Skeletal muscle cell (primary cell): ENCODE data around the gene TTLL9.
"Not testable (repeated sequence)": the region's sequence is repeated elsewhere in the genome, so short reads cannot be mapped to it uniquely, and the experiment has no call there.

Source experiments
- DNase-seq: peaks from one replicate; pipeline ENCODE4 v3.0.0-alpha.2; 2010; ENCODE audit warnings: low read depth
- H3K4me3 ChIP-seq: 2 replicates; pipeline ENCODE4 v1.5.1; 2011; ENCODE audit warnings: low read depth, mild to moderate bottlenecking, control low read depth, low read length, moderate library complexity

Gene TTLL9

DNA sequence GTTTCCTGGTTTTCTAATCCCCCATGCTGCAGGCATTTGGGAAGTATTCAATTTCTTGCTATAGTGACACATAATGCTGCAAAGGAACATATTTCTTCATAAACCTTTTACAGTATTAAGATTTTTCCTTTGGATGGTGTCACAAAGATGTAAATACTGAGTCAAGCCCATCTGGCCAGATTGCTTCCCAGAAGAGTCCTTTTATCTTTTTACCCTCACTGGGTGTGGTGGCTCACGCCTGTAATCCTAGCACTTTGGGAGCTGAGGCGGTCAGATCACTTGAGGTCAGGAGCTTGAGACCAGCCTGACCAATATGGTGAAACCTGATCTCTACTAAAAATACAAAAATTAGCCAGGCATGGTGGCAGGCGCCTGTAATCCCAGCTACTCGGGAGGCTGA lies 59.2 kb downstream of the TTLL9 start:
- not testable (repeated sequence) for H3K4me3 ChIP-seq, DNase-seq

DNA sequence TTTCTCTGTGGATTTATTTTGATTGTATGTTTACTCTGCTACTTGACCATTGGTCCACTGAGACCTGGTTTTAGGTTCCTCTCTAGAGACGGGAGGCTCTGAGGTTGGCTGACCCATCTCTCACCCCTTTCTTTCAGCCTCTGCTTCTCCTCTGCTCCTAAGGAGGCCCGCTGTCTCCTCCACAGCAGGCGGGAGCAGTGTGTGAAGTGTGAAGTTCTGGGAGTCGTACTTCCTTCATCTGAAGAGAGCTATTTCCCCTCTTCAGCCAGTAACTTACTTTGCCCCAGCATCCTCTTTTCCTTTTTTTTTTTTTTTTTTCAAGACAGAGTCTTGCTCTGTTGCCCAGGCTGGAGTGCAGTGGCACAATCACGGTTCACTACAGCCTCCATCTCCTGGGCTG lies 60.3 kb downstream of the TTLL9 start:
- DNase-seq, result no peak
- H3K4me3 ChIP-seq, result no peak overlapping the region

DNA sequence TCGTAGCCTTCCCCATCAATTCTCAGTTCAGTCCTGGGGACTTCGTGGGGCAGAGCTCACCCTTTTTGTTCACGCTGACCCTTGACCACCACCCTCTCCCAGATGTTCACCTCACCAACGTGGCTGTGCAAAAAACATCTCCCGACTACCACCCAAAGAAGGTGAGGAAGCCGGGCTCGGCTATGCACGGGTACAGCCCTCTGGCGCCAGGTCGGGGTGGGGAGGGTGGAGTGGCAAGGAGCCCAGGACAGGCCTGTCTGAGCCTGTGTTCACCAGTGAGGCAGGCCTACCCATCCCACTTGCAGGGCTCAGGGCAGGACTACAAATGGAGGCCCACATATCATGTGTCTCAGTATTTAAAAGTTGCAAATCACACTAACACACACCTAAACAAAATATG lies 63.3 kb downstream of the TTLL9 start:
- no peak for DNase-seq
- no peak overlapping the region for H3K4me3 ChIP-seq

DNA sequence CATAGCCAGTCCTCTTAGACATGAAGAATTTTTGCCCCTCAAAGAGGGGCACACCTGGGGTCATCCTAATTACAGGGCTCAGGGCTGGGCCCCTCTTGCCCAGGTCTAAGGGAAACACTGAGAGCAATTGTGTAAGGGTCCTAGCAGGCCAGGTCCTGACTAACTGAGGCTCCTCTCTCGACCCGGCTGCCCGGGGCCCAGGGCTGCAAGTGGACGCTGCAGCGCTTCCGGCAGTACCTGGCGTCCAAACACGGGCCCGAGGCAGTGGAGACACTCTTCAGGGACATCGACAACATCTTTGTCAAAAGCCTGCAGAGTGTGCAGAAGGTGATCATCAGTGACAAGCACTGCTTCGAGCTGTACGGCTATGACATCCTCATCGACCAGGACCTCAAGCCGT lies 64.1 kb downstream of the TTLL9 start:
- no peak overlapping the region for H3K4me3 ChIP-seq
- DNase-seq, result no peak

DNA sequence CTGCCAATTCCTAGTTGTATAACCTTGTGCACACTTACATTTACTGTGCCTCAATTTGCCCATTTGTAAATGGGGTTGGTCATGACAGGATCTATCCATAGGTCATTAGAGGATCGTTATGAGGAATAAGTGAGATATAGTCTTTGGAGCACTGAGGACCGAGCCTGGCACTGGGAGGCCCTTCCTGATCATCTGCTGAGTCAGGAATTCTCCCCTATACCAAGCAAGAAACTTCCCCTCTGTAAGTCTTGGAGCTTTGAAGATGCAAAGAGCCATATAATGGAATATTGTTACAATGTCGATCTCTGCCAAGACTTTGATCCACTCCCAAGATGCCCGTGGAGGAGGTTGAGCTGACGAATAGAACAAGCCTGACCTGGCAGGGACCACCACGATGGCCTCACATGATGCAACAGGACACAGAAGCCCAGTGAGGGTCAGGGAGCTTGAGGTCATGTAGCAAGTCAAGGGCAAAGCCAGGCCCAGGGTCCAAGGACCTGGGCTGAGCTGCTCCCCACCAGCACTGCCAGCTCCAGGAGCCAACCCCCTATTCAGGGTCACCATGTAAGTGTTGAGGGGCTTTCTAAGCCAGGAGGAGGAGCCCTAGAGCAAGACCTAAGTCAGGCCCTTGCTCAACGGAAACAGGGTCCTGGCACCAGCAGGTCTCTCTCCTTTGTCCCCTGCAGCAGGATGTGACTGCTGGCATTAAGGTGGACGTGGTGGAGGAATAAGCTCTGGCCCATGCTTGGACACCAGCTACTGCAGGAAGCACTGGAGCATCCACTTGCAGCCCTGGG lies 64.7 kb downstream of the TTLL9 start:
- H3K4me3 ChIP-seq, result no peak overlapping the region
- DNase-seq, result no peak

DNA sequence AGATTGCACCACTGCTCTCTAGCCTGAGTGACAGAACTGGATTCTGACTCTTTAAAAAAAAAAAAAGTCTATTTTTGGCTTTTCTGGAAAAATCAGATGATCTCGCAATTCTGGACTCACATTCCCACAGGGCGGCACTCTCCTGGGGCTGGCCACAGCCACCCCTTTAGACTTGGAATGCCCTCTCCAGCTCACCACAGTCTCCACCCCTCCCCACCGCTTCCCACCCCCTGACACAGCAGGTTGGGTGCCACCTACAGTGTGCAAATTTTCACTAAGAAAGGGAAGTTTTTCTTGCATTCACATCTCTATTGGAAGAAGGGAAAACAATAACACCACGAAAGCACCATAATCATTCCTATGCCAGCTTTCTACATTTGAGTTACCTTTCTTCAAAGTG lies 66.0 kb downstream of the TTLL9 start:
- H3K4me3 ChIP-seq, result no peak overlapping the region

DNA sequence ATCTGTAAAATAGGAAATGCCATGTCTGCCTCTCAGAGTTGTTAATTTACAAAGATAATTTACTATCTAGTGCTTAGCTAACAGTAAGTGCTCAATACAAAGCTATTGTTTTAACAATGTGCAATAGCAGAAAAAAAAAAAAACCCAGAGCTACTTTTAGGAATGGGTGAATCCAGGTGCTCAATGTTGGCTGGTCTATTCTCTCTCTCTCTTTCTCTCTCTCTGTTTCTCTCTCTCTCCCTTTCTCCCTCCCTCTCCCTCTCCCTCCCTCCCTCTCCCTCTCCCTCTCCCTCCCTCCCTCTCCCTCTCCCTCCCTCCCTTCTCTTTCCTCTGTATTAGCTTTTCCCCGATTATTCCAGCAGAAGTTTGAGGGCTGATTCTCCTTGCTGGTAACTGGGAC lies 67.4 kb downstream of the TTLL9 start:
- no peak overlapping the region for H3K4me3 ChIP-seq
- DNase-seq, result no peak

More for the DNA sequence above, 66.0 kb downstream of the TTLL9 start:
- no peak for DNase-seq

DNA sequence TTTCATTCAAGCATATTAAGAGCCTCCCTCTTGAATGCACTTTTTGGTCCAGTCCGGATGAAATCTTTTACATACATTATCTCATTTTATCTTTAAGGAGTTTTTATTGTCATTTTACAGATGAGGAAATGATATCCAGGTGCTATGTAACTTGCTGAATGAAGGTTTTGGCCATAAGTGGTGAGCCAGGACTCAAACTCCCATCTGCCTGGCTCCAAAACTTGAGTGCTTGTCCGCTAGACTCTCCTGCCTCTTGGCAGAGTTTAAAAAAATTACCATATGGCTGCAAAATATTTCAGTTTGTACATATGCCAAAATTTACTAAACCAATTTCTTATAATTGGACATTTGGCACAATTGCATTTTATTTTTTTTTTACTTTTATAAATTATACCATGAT lies 69.2 kb downstream of the TTLL9 start:
- H3K4me3 ChIP-seq, result no peak overlapping the region
- DNase-seq, result no peak

DNA sequence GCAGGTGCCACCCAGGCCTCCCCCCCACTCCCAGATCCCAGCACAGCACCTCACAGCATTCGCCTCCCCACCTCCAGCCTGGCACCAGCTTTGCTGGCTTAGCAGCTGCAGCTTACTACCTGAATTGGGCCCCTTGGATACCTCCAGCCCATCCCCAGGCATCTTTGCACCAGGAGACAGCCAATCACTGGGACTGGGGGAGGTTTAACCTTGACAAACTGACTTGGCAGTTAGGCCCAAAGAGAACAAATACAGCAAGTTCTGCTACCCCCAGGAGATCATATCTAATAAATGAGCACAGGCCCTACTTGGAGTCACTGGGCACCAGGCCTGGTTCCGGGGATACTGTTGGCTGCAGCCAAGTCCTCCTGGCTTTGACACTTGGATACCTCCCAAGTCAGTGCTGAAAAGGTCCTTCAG lies 72.6 kb downstream of the TTLL9 start:
- DNase-seq, result no peak
- H3K4me3 ChIP-seq, result no peak overlapping the region

DNA sequence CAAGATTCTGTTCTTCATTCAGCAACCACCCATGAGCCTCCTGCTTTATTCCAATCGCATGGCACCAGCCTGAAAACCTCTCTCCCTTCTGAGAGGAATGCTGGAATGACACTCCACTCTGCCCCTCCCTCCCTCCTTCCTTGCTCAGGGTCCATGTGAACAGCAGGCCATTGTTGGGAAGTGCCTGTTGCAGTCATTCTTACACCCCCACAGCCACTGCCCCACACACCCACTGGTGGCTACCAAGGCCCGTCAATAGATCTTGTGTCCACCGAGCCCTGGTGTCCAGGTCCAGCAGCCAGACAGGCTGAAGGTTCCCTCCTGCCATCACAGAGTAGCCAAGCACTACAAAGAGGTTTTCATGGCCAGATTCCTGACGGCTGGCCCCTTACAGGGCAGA lies 74.9 kb downstream of the TTLL9 start:
- DNase-seq, result no peak
- H3K4me3 ChIP-seq, result no peak overlapping the region

DNA sequence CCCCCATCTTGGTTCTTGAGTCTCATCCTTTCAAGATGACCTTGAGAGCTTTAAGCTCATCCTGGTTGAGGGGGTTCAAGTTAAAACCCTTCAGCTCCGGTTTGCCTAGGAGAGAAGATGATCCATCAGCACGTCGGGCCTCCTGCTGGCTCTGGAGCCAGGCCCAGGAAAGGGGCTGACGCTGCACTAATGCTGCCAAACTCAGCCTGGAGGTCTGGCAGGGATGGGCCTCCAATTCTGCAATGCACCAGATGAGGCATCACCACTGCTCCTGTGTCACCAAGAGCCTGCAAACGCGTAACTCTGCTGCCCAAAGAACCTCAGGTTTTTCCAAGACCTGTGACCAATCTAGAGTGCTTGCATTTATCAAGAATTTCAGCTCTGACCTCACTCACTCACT lies 75.4 kb downstream of the TTLL9 start:
- H3K4me3 ChIP-seq, result no peak overlapping the region
- DNase-seq, result no peak

DNA sequence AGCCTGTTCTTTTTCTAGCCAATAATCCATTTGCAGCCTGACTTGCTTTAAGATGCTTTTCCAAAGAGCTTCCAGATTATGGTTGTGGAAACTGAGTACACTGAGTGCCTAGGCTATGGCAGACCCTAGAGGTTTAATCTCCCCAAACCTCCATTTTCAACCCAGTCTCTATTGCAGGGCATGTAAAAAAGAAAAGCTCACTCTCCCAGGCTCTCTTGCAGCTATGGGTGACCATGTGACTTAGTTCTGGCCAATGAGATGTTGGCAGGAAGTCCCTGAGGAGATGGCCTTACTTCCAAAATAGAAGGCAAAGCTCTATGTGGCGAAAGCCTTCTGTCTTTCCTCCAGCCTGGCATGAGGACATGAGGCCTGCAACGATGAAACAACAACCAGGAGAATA lies 77.6 kb downstream of the TTLL9 start:
- H3K4me3 ChIP-seq, result no peak overlapping the region
- DNase-seq, result no peak

DNA sequence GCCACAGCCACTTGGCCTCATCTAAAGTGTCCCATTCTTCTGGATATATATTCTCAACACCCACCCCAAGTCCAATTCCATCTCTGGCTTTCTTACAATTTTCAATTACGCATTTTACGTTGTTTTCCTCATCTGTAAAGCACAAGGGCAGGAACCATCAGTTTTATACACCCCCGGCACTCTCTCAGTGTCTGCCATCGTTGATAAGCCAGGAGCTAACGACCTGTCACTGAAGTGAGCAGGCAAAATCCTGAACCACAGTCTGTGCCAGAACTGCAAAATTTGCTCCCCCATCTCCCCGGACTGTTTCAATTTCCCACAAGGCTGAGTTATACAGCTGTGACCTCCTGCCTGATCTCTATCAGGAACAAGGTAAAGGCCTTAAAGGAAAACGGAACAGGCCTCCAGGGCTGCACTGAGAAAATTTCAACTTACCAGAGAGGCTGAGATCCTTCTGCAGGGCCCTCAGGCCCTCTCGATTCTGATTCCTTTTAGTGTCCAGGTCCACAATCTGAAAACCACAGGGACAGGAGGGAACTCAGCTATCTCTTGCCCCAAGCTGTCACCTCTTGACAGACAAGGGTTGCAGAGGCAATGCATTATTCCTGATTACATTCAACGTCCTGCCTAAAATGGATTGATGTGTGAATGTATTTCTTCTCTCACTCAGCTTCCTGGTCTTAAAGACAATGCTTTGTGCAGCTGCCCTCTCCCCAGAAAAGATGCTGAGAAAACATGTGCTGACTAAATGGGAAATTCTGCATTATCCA lies 79.6 kb downstream of the TTLL9 start:
- H3K4me3 ChIP-seq, result no peak overlapping the region
- no peak for DNase-seq

DNA sequence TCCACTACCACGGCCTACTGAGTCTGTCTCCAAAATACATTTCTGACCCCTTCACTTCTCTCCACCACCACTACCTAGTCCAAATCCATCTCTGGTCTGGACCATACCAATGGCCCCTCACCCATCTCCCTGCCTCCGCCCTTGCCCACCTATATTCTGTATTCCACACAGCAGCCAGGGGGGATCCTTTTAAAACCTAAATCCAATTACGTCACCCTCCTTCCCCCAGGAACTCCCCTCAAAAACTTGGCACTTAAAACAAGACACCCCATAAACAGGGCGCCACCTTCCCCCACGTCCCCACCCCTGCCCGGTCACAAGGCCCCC lies 80.7 kb downstream of the TTLL9 start:
- DNase-seq, result no peak
- peak overlapping the region; percentile 93 for H3K4me3 ChIP-seq

DNA sequence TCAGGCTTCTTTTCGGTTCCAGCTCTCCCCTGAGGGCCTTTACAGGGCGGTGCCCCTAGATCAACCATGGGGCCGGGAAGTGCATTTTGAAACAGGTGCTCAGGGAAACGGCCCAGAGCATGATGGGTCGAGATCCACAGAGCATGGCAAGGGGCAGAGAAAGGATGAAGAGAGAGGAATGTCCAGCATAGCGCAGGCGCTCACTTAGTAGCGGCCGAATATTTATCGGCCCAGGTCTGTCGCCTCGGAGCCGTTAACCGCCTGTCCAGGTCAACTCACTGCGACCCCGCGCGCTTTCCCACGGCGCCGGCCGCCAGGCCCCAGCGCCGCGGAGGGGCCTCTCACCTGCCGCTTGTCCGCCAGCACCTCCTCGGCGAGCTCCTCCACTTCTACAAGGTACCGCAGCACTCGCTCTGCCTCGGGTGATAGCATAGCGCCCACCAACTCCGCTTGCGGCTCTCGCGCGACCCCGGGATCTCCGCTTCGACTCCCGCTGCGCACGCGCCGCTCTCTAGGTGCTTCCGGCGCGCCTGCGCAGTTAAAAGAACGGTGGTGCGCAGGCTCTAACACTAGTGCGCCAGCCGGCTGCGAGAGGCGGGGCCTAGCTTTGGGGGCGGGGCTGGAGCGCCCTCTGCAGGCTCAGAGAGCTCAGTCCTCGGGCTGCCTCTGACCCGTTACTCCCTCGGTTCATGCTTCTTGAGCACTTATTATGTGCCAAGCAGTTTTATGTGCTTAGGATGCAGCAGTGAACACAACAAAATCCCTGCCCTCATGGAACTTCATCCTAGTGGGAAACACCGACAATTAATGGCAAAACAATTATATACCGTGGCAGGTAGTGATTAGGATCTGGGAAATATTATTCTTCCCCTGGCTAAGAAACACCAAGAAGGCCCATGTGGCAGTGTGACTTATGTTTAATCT lies 81.4 kb downstream of the TTLL9 start, which contains the start of gene PDRG1:
Gene PDRG1, minus strand, starts transcription at position 517 of the 924 bp plus-strand sequence. Its CDS starts 85 bp downstream, at position 432.
- DNase-seq, result no peak
- H3K4me3 ChIP-seq, result peak within 1 kb of the TSS; percentile 93

DNA sequence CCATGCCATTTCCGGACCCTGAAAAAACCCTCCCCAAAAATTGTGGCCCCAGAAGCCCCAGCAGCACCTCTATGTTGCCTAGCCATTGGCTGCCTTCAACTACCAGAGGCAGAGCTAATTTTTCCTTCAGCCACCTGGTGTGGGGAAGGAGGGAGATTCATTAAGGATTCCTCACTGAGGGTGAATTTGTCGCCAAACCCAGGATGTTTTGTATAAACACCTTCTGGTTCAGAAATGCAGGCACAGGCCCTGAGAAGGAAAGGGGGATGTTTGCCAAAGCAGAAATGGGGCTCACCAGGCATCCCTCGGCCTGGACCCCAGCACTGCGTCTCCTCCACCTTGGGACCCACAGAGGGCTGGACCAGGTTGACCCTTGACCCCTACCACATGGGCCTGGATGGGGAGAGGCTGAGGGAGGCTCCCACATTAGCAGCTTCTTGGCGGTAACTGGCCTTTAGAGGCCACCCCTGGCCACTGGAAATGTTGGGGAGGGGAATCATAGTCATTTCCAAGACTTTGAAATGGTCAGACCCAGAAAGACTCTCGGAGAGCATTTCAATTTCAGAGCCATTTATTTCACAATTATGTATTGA lies 83.2 kb downstream of the TTLL9 start:
- H3K4me3 ChIP-seq, result no peak overlapping the region
- no peak for DNase-seq

DNA sequence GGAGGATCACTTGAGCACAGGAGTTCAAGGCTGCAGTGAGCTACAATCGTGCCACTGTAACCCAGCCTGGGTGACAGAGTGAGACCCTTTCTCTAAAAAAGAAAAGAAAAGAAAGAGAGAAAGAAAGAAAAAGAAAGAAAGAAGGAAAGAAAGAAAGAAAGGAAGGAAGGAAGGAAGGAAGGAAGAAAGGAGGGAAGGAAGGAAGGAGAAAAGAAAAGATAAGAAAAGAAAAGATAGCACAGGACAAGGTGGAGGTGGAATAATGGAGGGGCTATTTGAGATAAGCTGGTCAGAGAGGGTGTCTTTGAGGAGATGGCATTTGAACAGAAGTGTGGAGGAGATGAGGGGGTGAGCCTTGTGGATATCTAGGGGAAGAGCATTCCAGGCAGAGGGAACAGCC lies 84.1 kb downstream of the TTLL9 start:
- H3K4me3 ChIP-seq, result no peak overlapping the region
- DNase-seq, result no peak

DNA sequence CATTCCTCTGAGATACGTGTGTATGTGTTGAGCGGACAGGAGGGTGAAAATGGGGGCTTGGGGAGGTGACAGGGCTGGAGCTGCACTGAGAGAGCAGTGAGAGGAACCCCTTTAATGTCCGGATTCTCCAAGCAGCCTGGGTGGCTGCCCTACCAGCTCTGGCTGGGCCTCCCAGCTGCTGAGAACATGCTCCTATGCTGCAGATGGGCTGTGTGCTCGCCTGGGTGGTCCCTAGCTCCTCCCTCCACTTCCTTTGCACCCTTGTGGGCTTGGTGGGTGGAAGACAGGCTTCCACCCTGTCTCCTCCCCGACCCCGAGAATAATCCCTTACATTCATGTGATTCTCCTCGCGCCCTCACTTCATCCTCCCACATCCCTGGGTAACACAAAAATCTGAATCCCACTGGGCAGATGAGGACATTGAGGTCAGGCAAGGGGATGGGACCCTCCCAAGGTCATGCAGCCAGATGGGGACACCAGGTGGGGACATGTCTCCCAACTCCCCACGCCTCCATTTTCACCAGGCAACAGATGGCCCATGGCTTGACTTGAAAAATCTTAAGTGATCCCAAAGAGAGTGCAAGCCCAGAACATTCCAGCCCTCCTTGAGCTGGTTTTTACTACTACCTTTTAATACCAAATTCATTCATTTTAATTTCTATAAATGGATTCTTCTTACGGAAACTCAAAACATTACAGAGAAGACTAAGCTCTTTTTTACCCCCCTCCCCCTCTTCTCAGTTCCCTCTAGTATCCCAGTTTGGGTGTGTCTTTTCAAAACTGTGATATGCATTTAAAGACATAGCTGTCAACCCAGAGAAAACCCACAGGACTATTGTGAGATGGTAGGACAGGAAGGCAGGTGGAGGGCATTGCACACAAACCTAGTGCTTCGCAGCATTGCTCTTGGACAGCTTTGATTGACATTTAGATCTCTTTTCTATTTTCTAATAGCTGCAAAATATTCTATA lies 86.4 kb downstream of the TTLL9 start:
- H3K4me3 ChIP-seq, result no peak overlapping the region
- no peak for DNase-seq

DNA sequence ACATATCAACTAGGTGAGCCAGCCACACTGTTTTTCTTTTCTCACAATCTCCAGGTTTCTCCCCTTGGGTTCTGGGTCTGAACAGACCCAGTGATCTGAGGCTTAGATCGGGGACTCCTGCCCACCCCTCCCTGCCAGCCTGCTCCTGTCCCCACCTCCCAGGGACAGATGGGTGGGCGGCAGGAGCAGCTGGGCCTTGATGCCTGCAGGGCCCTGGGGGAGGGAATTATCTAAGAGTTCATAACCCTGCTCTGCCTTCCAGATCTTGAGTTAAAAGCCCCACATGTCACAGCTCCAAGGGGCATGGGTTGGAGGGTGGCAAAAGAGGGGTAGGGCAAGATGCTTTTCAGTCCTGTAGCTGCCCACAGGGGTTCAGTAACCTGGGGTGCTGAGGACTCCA lies 92.3 kb downstream of the TTLL9 start:
- no peak for DNase-seq
- no peak overlapping the region for H3K4me3 ChIP-seq
